ENCODE measurements around the gene FREY1.
"Not testable (repeated sequence)": the region's sequence is repeated elsewhere in the genome, so short reads cannot be mapped to it uniquely, and the experiment has no call there.

The FREY1 gene

DNA sequence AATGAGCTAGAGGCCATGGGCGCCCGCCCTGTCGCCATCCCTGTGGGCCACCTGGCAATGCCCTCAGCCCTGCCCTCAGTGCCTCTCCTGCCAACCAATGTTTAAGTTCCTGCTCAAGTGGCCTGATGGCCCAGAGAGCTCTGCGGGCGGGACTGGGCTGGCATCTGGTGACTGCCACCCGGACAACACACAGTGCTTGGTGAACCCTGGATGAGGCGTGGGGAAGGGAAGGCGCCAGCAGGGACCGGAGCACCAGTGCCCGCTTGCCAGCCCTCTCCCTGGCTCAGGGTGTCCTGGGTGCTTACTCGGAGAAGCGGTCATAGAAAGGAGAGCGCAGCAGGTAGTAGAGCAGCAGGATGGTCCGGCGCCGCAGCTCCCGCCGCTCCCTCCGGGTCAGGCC, 6.4 kb upstream of the FREY1 start:
- DNase-seq = no peak

GRCh38 chr11:45910623-45911022, 3.6 kb upstream of the FREY1 start:
- no peak for DNase-seq

GRCh38 chr11:45909594-45910475, 2.8 kb upstream of the FREY1 start:
- DNase-seq = no peak

- no peak for DNase-seq
Observed at GRCh38 chr11:45907911-45908370, 870 bp upstream of the FREY1 start.

GRCh38 chr11:45906096-45906682, 882 bp downstream of the FREY1 start:
- DNase-seq = no peak

- not testable (repeated sequence) for DNase-seq
Observed at GRCh38 chr11:45905576-45905975, 1.5 kb downstream of the FREY1 start.

DNA sequence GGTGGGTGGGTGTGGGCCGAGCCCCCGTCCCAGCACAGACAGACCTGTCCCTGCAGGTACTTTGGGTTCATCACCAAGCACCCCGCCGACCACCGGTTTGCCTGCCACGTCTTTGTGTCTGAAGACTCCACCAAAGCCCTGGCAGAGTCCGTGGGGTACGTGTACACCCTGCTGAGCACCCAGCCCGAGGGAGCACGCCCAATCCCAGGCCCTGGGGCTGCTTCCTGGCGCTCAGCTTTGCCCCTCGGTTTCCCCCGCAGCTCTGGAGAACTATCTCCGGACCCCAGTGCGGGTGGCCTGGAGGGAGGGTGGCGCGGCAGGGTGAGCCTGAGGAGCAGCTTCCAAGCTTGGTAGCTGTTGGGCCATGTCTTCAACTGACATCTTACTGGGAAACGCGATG, 2.0 kb downstream of the FREY1 start:
- DNase-seq = no peak

DNA sequence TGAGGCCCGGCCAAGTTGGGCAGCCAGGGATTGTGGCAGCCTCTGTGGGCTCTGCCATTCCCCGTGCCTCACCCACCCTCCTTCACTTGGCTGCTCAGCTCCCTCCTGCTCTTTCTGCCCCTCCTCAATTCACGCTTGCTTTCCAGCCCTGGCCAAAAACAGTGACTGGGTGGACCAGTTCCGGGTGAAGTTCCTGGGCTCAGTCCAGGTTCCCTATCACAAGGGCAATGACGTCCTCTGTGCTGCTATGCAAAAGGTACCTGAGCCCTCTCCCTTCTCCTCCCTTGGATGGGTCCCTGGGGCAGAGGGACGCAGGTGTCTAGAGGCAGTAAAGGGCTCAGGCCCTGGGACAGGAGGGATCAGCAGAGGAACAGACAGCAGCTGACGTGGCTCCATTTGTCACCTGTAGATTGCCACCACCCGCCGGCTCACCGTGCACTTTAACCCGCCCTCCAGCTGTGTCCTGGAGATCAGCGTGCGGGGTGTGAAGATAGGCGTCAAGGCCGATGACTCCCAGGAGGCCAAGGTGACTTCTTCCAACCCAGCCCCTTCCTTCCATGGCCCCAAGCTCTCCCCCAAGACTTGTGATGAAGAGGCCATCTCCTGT, 2.7 kb downstream of the FREY1 start:
- DNase-seq = no peak

- DNase-seq = no peak
Observed at GRCh38 chr11:45902452-45903380, 4.4 kb downstream of the FREY1 start.

GRCh38 chr11:45901626-45902025, 5.4 kb downstream of the FREY1 start:
- no peak for DNase-seq

- no peak for DNase-seq
Observed at GRCh38 chr11:45900916-45901617, 6.0 kb downstream of the FREY1 start.

DNA sequence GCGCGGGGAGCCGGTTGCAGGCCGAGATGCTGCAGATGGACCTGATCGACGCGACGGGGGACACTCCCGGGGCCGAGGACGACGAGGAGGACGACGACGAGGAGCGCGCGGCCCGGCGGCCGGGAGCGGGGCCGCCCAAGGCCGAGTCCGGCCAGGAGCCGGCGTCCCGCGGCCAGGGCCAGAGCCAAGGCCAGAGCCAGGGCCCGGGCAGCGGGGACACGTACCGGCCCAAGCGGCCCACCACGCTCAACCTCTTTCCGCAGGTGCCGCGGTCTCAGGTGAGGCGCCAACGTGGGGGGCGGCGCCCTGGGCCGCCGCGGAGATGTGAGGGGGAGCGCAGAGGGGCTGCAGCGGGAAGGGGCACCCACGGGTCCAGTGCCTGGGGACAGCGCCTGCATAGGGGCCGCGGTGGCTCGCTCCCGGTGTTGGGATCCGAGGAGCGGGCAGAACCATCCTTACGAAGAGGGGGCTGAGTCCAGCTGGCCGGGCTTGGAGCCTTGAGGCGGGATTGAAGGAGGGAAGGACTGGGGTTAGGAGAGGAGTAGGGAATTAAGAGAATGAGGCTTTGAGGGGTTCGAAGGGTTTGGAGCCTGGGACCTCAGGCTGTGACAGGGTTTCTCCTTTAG, 6.8 kb downstream of the FREY1 start:
- DNase-seq = not testable (repeated sequence)

GRCh38 chr11:45899448-45900174, 7.5 kb downstream of the FREY1 start:
- DNase-seq = peak; percentile 41

DNA sequence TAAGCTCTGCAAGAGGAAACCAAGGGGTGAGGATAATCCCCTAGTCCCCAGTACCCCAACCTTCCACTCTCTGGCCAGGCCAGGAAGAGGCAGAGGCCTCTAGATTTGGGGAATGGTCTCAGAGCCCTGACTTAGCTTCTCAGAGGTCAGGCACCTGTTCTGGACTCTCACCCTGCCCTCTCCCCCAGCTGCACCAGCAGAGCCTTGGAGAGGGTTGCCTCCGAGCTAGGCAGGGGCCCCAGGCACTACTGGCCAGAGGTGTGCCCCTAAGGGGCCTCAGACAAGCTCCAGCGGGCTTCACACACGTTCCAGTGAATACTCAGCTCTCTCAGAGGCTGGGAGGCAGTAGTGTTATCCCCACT, 8.0 kb downstream of the FREY1 start:
- no peak for DNase-seq

- no peak for DNase-seq
Observed at GRCh38 chr11:45897556-45897955, 9.5 kb downstream of the FREY1 start.

DNA sequence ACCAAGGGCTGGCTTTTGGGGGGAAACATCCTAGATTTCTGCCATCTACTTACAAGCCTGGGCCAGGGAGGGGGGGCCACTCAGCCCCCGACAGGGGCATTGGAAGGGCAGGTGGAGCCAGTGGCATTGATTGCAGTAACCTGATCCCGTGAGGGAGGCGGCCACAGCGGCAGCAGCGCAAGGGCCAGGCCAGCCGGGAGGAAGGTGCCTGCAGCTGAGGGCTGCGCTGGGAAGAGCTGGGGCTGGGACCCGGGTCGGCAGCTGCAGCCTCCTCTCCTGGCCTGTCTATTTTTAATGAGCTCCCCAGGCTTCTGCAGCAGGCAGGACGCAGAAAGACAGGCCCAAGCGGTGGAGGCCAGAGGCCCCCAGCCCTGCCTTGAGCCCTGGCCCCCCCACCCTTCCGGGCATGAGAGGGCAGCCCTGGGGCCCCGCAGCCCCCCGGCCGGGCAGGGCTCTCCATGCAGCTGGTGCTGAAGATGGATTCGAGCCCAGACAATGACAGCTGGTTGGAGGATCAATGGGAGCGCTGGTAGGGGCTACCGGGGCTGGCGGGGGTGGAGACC, 10.6 kb downstream of the FREY1 start:
- peak; percentile 80 for DNase-seq

- DNase-seq = no peak
Observed at GRCh38 chr11:45895553-45896259, 11.4 kb downstream of the FREY1 start.

- no peak for DNase-seq
Observed at GRCh38 chr11:45894555-45895247, 12.4 kb downstream of the FREY1 start.

DNA sequence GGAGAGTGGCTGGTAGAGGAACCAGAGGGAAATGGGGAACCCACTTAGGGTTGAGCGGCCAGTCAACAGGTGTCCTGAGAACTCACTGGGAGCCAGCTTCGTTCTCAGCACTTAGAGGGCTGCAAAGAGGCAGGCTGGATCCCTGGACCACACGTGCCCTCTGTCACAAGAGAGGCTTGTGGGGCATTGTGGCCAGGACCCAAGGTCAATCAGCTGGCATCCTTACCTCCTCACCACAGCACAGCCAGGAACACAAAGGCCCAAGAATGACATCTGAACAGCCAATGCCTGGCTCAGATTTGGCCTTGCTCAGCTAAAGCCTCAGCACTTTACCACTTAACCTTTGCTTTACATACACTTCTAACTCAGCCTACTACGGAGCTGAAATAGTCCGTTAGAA, 14.2 kb downstream of the FREY1 start:
- no peak for DNase-seq

Measured in NCI-H2081 treated with DMSO at 0.1 percent for 48 hours (cell line).